Naive thymus-derived CD4-positive, alpha-beta T cell (primary cell): ENCODE data around the gene MGAT3. TPM values are rescaled to one million over a fixed set of nuclear protein-coding genes. Genes with fewer than 3 reads are reported as not detected.

Experiments used
- ATAC-seq: fragments of 150-1000 bp; cut with Tn5 transposase; 2 replicates; pipeline ENCODE4 v1.10.0; 2021; ENCODE audit warnings: mild to moderate bottlenecking, moderate library complexity
- CTCF ChIA-PET: fragments of 350-600 bp; sonication (Branson Sonifier 250); formaldehyde crosslinking; loops from one replicate; lab custom pipeline; 2021; ENCODE audit warnings: antibody characterized with exemption; lab: Charles Lee
- POLR2A ChIA-PET: fragments of 350-600 bp; sonication (Branson Sonifier 250); formaldehyde crosslinking; loops from one replicate; lab custom pipeline; 2021; ENCODE audit warnings: antibody characterized with exemption, inconsistent platforms; lab: Charles Lee
- DNase-seq, 9 donors: peaks; one replicate each; pipeline versions ENCODE4 v3.0.0 to v3.0.0-alpha.2; 2020 to 2022; ENCODE audit warnings: mixed read lengths in 1 of 9
- H3K27ac ChIP-seq: one replicate; pipeline ENCODE4 v1.7.0; 2013; ENCODE audit warnings: mild to moderate bottlenecking, low read depth, low read length, moderate library complexity
- H3K27me3 ChIP-seq, 2 donors: one replicate each; pipeline ENCODE4 v1.7.0; 2013; ENCODE audit warnings: low read length in 2 of 2, mild to moderate bottlenecking in 2 of 2, moderate library complexity in 2 of 2; ENCODE audit not compliant: control insufficient read depth in 2 of 2, insufficient read depth in 2 of 2
- H3K36me3 ChIP-seq, 3 experiments: 1 replicate in 2 of 3; 2 replicates in 1 of 3; pipeline ENCODE4 v1.7.0; 2013; ENCODE audit warnings: low read length in 3 of 3, mild to moderate bottlenecking in 3 of 3, moderate library complexity in 1 of 3; ENCODE audit not compliant: insufficient read depth in 3 of 3, control insufficient read depth in 2 of 3
- H3K4me1 ChIP-seq, 2 donors: one replicate each; pipeline ENCODE4 v1.7.0; 2013; ENCODE audit warnings: low read length in 2 of 2, mild to moderate bottlenecking in 2 of 2, moderate library complexity in 1 of 2; ENCODE audit not compliant: control insufficient read depth in 2 of 2, insufficient read depth in 2 of 2
- H3K4me3 ChIP-seq: 2 replicates; pipeline ENCODE4 v1.7.0; 2013; ENCODE audit warnings: mild to moderate bottlenecking, low read length
- H3K9me3 ChIP-seq, 3 experiments: 1 replicate in 2 of 3; 2 replicates in 1 of 3; pipeline ENCODE4 v1.7.0; 2013; ENCODE audit warnings: low read length in 3 of 3; ENCODE audit not compliant: control insufficient read depth in 2 of 3
- H3K27ac Mint-ChIP-seq, 9 donors: one replicate each; pipeline ENCODE4 v1.8.0; 2020 to 2022; ENCODE audit warnings: mixed read lengths in 9 of 9, mild to moderate bottlenecking in 8 of 9, moderate library complexity in 5 of 9, inconsistent platforms in 2 of 9
- H3K27me3 Mint-ChIP-seq, 5 donors: one replicate each; pipeline ENCODE4 v1.8.0; 2021 to 2022; ENCODE audit warnings: mixed read lengths in 5 of 5, mild to moderate bottlenecking in 1 of 5
- H3K36me3 Mint-ChIP-seq, 5 donors: one replicate each; pipeline ENCODE4 v1.8.0; 2020 to 2022; ENCODE audit warnings: mixed read lengths in 5 of 5, mild to moderate bottlenecking in 3 of 5, inconsistent platforms in 1 of 5
- H3K4me1 Mint-ChIP-seq, 7 donors: one replicate each; pipeline ENCODE4 v1.8.0; 2020 to 2022; ENCODE audit warnings: mixed read lengths in 7 of 7, mild to moderate bottlenecking in 3 of 7, inconsistent platforms in 1 of 7
- H3K4me3 Mint-ChIP-seq, 10 donors: one replicate each; pipeline ENCODE4 v1.8.0; 2020 to 2022; ENCODE audit warnings: mild to moderate bottlenecking in 10 of 10, mixed read lengths in 10 of 10, moderate library complexity in 6 of 10, inconsistent platforms in 2 of 10
- H3K9me3 Mint-ChIP-seq, 11 donors: one replicate each; pipeline ENCODE4 v1.8.0; 2020 to 2022; ENCODE audit warnings: mixed read lengths in 11 of 11, mild to moderate bottlenecking in 4 of 11, inconsistent platforms in 1 of 11, moderate library complexity in 1 of 11
- intact Hi-C, 2 donors: fragments of 100-400 bp; cut with micrococcal nuclease; formaldehyde crosslinking; loops; one replicate each; pipeline ENCODE4 v1.15.1; 2023
- polyA plus RNA-seq, 2 donors: library from polyadenylated mRNA; unstranded; fragments of 300-500 nt; fragmentation: Illumina TruSeq; gene quantifications; one replicate each; pipeline ENCODE4 v1.2.3, GENCODE V29; 2021
- total RNA-seq, 6 experiments: library from RNA in 5 of 6; stranded (reverse) in 5 of 6; gene quantifications; 1 replicate in 5 of 6; 2 replicates in 1 of 6; pipeline ENCODE4 v1.2.3 and lab custom pipeline; 2021 to 2026

The MGAT3 gene
- total and polyA plus RNA-seq, 7 experiments from 2014 or later, result 0.57 to 3.2 (median 1.0) TPM; not detected in 2

DNA sequence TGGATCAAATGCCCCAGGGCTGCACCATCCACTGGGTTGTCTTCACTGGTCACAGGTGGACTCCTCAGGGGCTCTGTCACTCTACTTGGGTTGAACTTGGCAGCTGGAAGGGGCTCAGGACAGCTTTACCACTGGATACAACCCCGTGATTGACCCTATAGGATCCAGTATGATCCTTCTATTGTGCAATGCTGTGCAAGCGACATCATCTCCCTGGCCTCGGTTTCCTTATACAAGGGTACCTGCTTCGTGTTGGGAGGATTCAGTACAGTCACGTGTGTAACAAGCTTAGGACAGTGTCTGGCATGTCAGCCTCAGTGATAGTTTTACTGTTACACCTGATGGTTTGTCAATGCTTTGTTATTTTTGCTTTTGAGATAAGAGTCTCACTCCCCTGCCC, 24.8 kb downstream of the MGAT3 start:
- no peak overlapping the region for H3K27ac ChIP-seq
- intact Hi-C loops, result no loop called here
- H3K27ac Mint-ChIP-seq, result no peak overlapping the region
- no peak overlapping the region for H3K4me3 Mint-ChIP-seq
- H3K9me3 Mint-ChIP-seq, result no peaks in the 10 kb centered on the region
- no peaks in the 10 kb centered on the region for H3K36me3 ChIP-seq
- H3K4me3 ChIP-seq, result no peak overlapping the region
- peaks cover 0 to 2% (median 0%) of the 10 kb centered on the region in 5 donors for H3K27me3 Mint-ChIP-seq
- DNase-seq (no peak), ATAC-seq (no peak)
- no peaks in the 10 kb centered on the region for H3K4me1 ChIP-seq
- ChIA-PET CTCF (interaction anchor here (0.7 kb wide), 1 partner anchor 14 kb away, joined by 3 read pairs; no protein-coding TSS in a partner anchor), POLR2A (no interaction called here)
- no peaks in the 10 kb centered on the region for H3K36me3 Mint-ChIP-seq
- H3K27me3 ChIP-seq, result no peaks in the 10 kb centered on the region
- H3K4me1 Mint-ChIP-seq, result peaks cover 0 to 5% (median 0%) of the 10 kb centered on the region in 7 donors
- H3K9me3 ChIP-seq, result no peaks in the 10 kb centered on the region

- Histone ChIP-seq H3K36me3 (no peaks in the 10 kb centered on the region), H3K9me3 (no peaks in the 10 kb centered on the region), H3K27ac (no peak overlapping the region), H3K27me3 (no peaks in the 10 kb centered on the region), H3K4me3 (no peak overlapping the region), H3K4me1 (no peaks in the 10 kb centered on the region)
- H3K36me3 Mint-ChIP-seq, result no peaks in the 10 kb centered on the region
- DNase-seq (no peak), ATAC-seq (no peak)
- POLR2A ChIA-PET, result no interaction called here
- no peak overlapping the region for H3K27ac Mint-ChIP-seq
- intact Hi-C loops, result no loop called here
- peaks cover 0 to 5% (median 0%) of the 10 kb centered on the region in 7 donors for H3K4me1 Mint-ChIP-seq
- H3K27me3 Mint-ChIP-seq, result peaks cover 0 to 2% (median 0%) of the 10 kb centered on the region in 5 donors
- no peak overlapping the region for H3K4me3 Mint-ChIP-seq
- CTCF ChIA-PET, result no interaction called here
- no peaks in the 10 kb centered on the region for H3K9me3 Mint-ChIP-seq
These were observed 26.0 kb downstream of the MGAT3 start for GRCh38 chr22:39482768-39483167.

DNA sequence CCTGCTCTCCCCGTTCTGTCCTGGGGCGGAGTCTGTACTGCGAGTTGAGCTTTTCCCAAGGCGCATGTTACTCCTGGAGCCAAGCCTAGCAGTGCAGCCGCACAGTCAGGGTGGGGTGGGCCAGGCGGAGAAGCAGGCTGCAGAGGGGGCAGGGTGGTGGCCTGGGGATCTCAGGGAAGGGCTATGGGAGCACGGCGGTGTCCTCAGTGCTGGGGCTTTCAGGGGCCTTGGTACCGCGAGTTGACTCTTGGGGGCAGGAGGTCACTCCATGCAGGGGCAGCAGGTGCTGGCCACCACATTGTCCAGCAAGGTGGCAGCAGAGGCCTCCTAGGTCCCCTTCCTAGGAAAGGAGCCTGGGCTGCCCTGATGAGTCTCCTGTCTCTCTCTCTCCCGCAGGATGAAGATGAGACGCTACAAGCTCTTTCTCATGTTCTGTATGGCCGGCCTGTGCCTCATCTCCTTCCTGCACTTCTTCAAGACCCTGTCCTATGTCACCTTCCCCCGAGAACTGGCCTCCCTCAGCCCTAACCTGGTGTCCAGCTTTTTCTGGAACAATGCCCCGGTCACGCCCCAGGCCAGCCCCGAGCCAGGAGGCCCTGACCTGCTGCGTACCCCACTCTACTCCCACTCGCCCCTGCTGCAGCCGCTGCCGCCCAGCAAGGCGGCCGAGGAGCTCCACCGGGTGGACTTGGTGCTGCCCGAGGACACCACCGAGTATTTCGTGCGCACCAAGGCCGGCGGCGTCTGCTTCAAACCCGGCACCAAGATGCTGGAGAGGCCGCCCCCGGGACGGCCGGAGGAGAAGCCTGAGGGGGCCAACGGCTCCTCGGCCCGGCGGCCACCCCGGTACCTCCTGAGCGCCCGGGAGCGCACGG, 30.4 kb downstream of the MGAT3 start:
- no peaks in the 10 kb centered on the region for H3K9me3 ChIP-seq

GRCh38 chr22:39487826-39488520, 31.2 kb downstream of the MGAT3 start:
- DNase-seq, result no peak
- POLR2A ChIA-PET, result no interaction called here
- CTCF ChIA-PET, result interaction anchor here (0.6 kb wide), 1 partner anchor 28 kb away, joined by 3 read pairs; no protein-coding TSS in a partner anchor

More for the DNA sequence above, 30.4 kb downstream of the MGAT3 start:
- Mint-ChIP-seq H3K4me1 (peaks cover 6 to 10% (median 6%) of the 10 kb centered on the region in 7 donors), H3K36me3 (no peaks in the 10 kb centered on the region), H3K9me3 (no peaks in the 10 kb centered on the region), H3K4me3 (no peak overlapping the region), H3K27ac (peak overlapping the region in 1 of 9 donors; percentile 59), H3K27me3 (peaks cover 0 to 2% (median 0%) of the 10 kb centered on the region in 5 donors)
- H3K4me3 ChIP-seq, result no peak overlapping the region
- no peak for ATAC-seq
- no peaks in the 10 kb centered on the region for H3K27me3 ChIP-seq
- DNase-seq, result no peak
- H3K36me3 ChIP-seq, result no peaks in the 10 kb centered on the region
- intact Hi-C loops, result no loop called here
- no peaks in the 10 kb centered on the region for H3K4me1 ChIP-seq
- H3K27ac ChIP-seq, result no peak overlapping the region
- ChIA-PET CTCF (no interaction called here), POLR2A (interaction anchor here (1.0 kb wide), 1 partner anchor 599 kb away, joined by 3 read pairs; no protein-coding TSS in a partner anchor)

DNA sequence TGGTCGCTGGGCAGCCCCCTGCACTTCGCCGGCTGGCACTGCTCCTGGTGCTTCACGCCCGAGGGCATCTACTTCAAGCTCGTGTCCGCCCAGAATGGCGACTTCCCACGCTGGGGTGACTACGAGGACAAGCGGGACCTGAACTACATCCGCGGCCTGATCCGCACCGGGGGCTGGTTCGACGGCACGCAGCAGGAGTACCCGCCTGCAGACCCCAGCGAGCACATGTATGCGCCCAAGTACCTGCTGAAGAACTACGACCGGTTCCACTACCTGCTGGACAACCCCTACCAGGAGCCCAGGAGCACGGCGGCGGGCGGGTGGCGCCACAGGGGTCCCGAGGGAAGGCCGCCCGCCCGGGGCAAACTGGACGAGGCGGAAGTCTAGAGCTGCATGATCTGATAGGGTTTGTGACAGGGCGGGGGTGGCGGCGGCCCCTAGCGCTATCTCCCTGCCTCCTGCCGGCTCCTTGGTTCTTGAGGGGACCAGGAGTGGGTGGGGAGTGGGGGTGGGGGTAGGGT, 31.8 kb downstream of the MGAT3 start:
- Histone ChIP-seq H3K36me3 (no peaks in the 10 kb centered on the region), H3K9me3 (no peaks in the 10 kb centered on the region), H3K4me3 (no peak overlapping the region), H3K4me1 (no peaks in the 10 kb centered on the region), H3K27me3 (no peaks in the 10 kb centered on the region), H3K27ac (no peak overlapping the region)
- DNase-seq (no peak), ATAC-seq (no peak)
- Mint-ChIP-seq H3K36me3 (no peaks in the 10 kb centered on the region), H3K4me1 (peaks cover 6 to 14% (median 10%) of the 10 kb centered on the region in 7 donors), H3K27me3 (peaks cover 0 to 2% (median 0%) of the 10 kb centered on the region in 5 donors), H3K9me3 (no peaks in the 10 kb centered on the region), H3K4me3 (no peak overlapping the region), H3K27ac (no peak overlapping the region)
- POLR2A ChIA-PET, result no interaction called here
- CTCF ChIA-PET, result interaction anchor here (0.6 kb wide), 1 partner anchor 27 kb away, joined by 3 read pairs; no protein-coding TSS in a partner anchor
- intact Hi-C loops, result no loop called here

More at GRCh38 chr22:39487826-39488520, 31.2 kb downstream of the MGAT3 start:
- no peaks in the 10 kb centered on the region for H3K4me1 ChIP-seq
- no peak overlapping the region for H3K27ac ChIP-seq
- Mint-ChIP-seq H3K4me3 (no peak overlapping the region), H3K36me3 (no peaks in the 10 kb centered on the region), H3K9me3 (no peaks in the 10 kb centered on the region), H3K4me1 (peaks cover 6 to 10% (median 6%) of the 10 kb centered on the region in 7 donors), H3K27ac (no peak overlapping the region), H3K27me3 (peaks cover 0 to 2% (median 0%) of the 10 kb centered on the region in 5 donors)
- no peaks in the 10 kb centered on the region for H3K9me3 ChIP-seq
- H3K36me3 ChIP-seq, result no peaks in the 10 kb centered on the region
- intact Hi-C loops, result no loop called here
- ATAC-seq, result no peak
- no peaks in the 10 kb centered on the region for H3K27me3 ChIP-seq
- no peak overlapping the region for H3K4me3 ChIP-seq
